ENCODE data around the gene SFMBT2. TPM values are rescaled to one million over a fixed set of nuclear protein-coding genes. Genes with fewer than 3 reads are reported as not detected.

SFMBT2 gene
- total and polyA plus RNA-seq, 2 of the 4 experiments (the other 2 are of a cell fraction), result 0.70 to 1.3 TPM

GRCh38 chr10:7168414-7168813, 242.4 kb downstream of the SFMBT2 start:
- BruUV-seq (replicated peaks), result no TSS peak
- H2AK9ac ChIP-seq (replicated peaks; ENCODE audit: low read depth, low read length, poor library complexity), result no peak overlapping the region
- intact Hi-C loops (cut with micrococcal nuclease), result no loop called here
- H3K18ac ChIP-seq (ENCODE audit: low read depth, low read length), result no peak overlapping the region
- dilution Hi-C loops (cut with HindIII; ENCODE audit: low sequenced_read_pairs, unreplicated experiment), result no loop called here
- no peak overlapping the region for H2AFZ ChIP-seq (replicated peaks; ENCODE audit: low read length, poor library complexity)
- H3K9ac ChIP-seq (ENCODE audit: low read depth, low read length), result no peak overlapping the region
- H4K20me1 ChIP-seq (ENCODE audit: insufficient read depth, low read length), result no peaks in the 10 kb centered on the region
- H3K79me1 ChIP-seq (ENCODE audit: low read depth in 1 of 2, low read length in 2 of 2), result no peaks in the 10 kb centered on the region
- no peak overlapping the region for H3K14ac ChIP-seq (replicated peaks; ENCODE audit: low read depth, low read length)
- no peak overlapping the region for H2BK5ac ChIP-seq (ENCODE audit: low read depth, low read length, poor library complexity, severe bottlenecking)
- ChIA-PET POLR2A (ENCODE audit: unreplicated experiment) (no interaction called here), CTCF (no interaction called here)
- no peak overlapping the region for H4K8ac ChIP-seq (ENCODE audit: low read depth in 2 of 2, low read length in 2 of 2)
- 0 out of 2 replicates have a peak, but pooled peaks cover 2% of the 10 kb centered on the region for H3K9me3 ChIP-seq (ENCODE audit: control insufficient read depth, insufficient read depth, low read length)
- H2AK5ac ChIP-seq (ENCODE audit: low read depth, low read length), result no peak overlapping the region
- DNase-seq (no peak), ATAC-seq (ENCODE audit: low read depth) (no peak)
- no peaks in the 10 kb centered on the region for H3K27me3 ChIP-seq (ENCODE audit: control insufficient read depth, insufficient read depth, low read length)
- no peak overlapping the region for H4K91ac ChIP-seq (ENCODE audit: insufficient read depth, low read depth, low read length)
- H3K4me2 ChIP-seq (ENCODE audit: low read depth, low read length), result no peak overlapping the region
- 85% methylated on average over 7 of the region's 13 CpGs; no CpG with 5 or more reads in 1 of the 2 experiments for WGBS, 2 experiments (ENCODE audit: extremely low coverage in 2 of 2, insufficient read length in 1 of 2)
- no peak overlapping the region for H2BK120ac ChIP-seq (ENCODE audit: low read depth, low read length)
- H3K4me1 ChIP-seq (ENCODE audit: control insufficient read depth, insufficient read depth, low read length), result no peaks in the 10 kb centered on the region
- in situ Hi-C loops (cut with MboI; ENCODE audit: low sequenced_read_pairs), result no loop called here
- no peak overlapping the region for H4K5ac ChIP-seq (ENCODE audit: low read depth, low read length)
- peaks cover 2% of the 10 kb centered on the region for H3K36me3 ChIP-seq (ENCODE audit: control insufficient read depth, insufficient read depth, low read length)
- no peak overlapping the region for H3K27ac ChIP-seq (ENCODE audit: insufficient read depth, low read length)
- H3K4me3 ChIP-seq (ENCODE audit: insufficient read depth, low read depth, low read length), result no peak overlapping the region
- H3K23ac ChIP-seq (ENCODE audit: low read depth, low read length), result no peak overlapping the region
- no peak overlapping the region for H3K56ac ChIP-seq (ENCODE audit: extremely low read depth, insufficient read depth, low read length)
- no peak overlapping the region for H3K4ac ChIP-seq (ENCODE audit: low read depth, low read length)
- no peak overlapping the region for H2BK15ac ChIP-seq (ENCODE audit: low read depth, low read length)
- TF ChIP-seq MAFK (IDR thresholded peaks at IDR 0.05; ENCODE audit: low read depth, low read length) (no peak), FOS (IDR thresholded peaks at IDR 0.05; ENCODE audit: low read depth, low read length) (no peak), BHLHE40 (IDR thresholded peaks at IDR 0.05; ENCODE audit: low read depth, low read length) (no peak), MXI1 (IDR thresholded peaks at IDR 0.05; ENCODE audit: borderline replicate concordance, low read depth, low read length) (no peak), RFX5 (IDR thresholded peaks at IDR 0.05; ENCODE audit: low read depth, low read length) (no peak), CHD1 (IDR thresholded peaks at IDR 0.05; ENCODE audit: low read depth, low read length) (no peak), RAD21 (IDR thresholded peaks at IDR 0.05; ENCODE audit: low read length) (no peak), POLR2A (IDR thresholded peaks at IDR 0.05; ENCODE audit: low read depth, low read length) (no peak)
- TF ChIP-seq, protein P1, sequence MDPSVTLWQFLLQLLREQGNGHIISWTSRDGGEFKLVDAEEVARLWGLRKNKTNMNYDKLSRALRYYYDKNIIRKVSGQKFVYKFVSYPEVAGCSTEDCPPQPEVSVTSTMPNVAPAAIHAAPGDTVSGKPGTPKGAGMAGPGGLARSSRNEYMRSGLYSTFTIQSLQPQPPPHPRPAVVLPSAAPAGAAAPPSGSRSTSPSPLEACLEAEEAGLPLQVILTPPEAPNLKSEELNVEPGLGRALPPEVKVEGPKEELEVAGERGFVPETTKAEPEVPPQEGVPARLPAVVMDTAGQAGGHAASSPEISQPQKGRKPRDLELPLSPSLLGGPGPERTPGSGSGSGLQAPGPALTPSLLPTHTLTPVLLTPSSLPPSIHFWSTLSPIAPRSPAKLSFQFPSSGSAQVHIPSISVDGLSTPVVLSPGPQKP (IDR thresholded peaks at IDR 0.05; ENCODE audit: borderline replicate concordance, low read depth, low read length), result no peak
- H3K9me1 ChIP-seq (ENCODE audit: insufficient read depth, low read length), result no peaks in the 10 kb centered on the region
- no peak overlapping the region for H2BK20ac ChIP-seq (ENCODE audit: low read depth, low read length)

Data from IMR-90 (cell line).